Motor neuron (in vitro differentiated cells): ENCODE results near the gene C10orf88. TPM values are rescaled to one million over a fixed set of nuclear protein-coding genes. Genes with fewer than 3 reads are reported as not detected.

Source experiments
- ATAC-seq, 8 experiments: fragments of 200-7000 bp; cut with Tn5 transposase; replicated peaks in 6 of 8; 2 replicates each; pipeline ENCODE4 v1.8.0; 2021; ENCODE audit warnings: mild to moderate bottlenecking in 8 of 8, moderate library complexity in 8 of 8
- H3K27ac ChIP-seq, 2 donors: fragments of 250-450 bp; sonication (Bioruptor Pico); 2 replicates each; pipeline ENCODE4 v1.9.0; 2021; ENCODE audit warnings: antibody characterized with exemption in 2 of 2, mild to moderate bottlenecking in 2 of 2, moderate library complexity in 1 of 2
- H3K4me1 ChIP-seq, 2 donors: fragments of 250-450 bp; sonication (Bioruptor Pico); replicated peaks in 1 of 2; 2 replicates each; pipeline ENCODE4 v1.6.1; 2021; ENCODE audit warnings: antibody characterized with exemption in 2 of 2, mild to moderate bottlenecking in 2 of 2, moderate library complexity in 1 of 2
- H3K4me3 ChIP-seq, 5 donors: fragments of 250-450 bp; sonication (Bioruptor Pico); 2 replicates each; pipeline ENCODE4 v1.9.0; 2021; ENCODE audit warnings: antibody characterized with exemption in 5 of 5, mild to moderate bottlenecking in 5 of 5, moderate library complexity in 4 of 5
- WGBS, 10 experiments: fragments of 450-650 bp; shearing (Covaris generic); methylation state at CpG; one replicate each; pipeline ENCODE4 v1.0.0; 2022; 5-methylcytosine and 5-hydroxymethylcytosine counted together
- in situ Hi-C, 9 experiments: fragments of 400-800 bp; cut with MboI; loops; one replicate each; pipeline ENCODE4 v1.15.0; 2021; ENCODE audit warnings: low sequenced_read_pairs in 9 of 9, low pct_unique_long_range_greater_than_20kb in 2 of 9; ENCODE audit not compliant: unreplicated experiment in 9 of 9
- total RNA-seq, 8 experiments: library from RNA; unstranded; fragments of 300-600 nt; gene quantifications; 2 replicates each; pipeline versions ENCODE4 v1.2.3 to v1.2.4, GENCODE V29; 2022

C10orf88 gene
- total RNA-seq, 8 experiments from 2014 or later, result 10.3 to 16.2 (median 12.5) TPM

GRCh38 chr10:122984708-122985107 is 30.7 kb upstream of the C10orf88 start:
- in situ Hi-C loops, result no loop called here
- Histone ChIP-seq H3K4me3 (no peak overlapping the region), H3K27ac (no peak overlapping the region), H3K4me1 (peaks cover 6 to 11% of the 10 kb centered on the region in 2 donors)
- ATAC-seq, result no peak
- WGBS, 10 experiments, result 80 to 100% (median 100%) methylated on average over 1 to 2 of the region's 2 CpGs; no CpG with 5 or more reads in 1 of the 10 experiments

- no peak for ATAC-seq
- 40 to 100% (median 91%) methylated on average over 1 to 6 of the region's 6 CpGs; no CpG with 5 or more reads in 2 of the 10 experiments for WGBS, 10 experiments
These were observed 29.9 kb upstream of the C10orf88 start for GRCh38 chr10:122983898-122984297.

GRCh38 chr10:122981066-122981464 is 27.0 kb upstream of the C10orf88 start:
- Histone ChIP-seq H3K4me3 (peak overlapping the region; percentile 75 to 96 (median 82)), H3K27ac (peak overlapping the region; percentile 36 to 98), H3K4me1 (peaks cover 9 to 15% of the 10 kb centered on the region in 2 donors)
- in situ Hi-C loops, result no loop called here
- WGBS, 10 experiments, result 0 to 29% (median 8%) methylated on average over 1 to 4 of the region's 4 CpGs; no CpG with 5 or more reads in 1 of the 10 experiments
- peak in 3 of 8 experiments; percentile 14 to 35 (median 18) for ATAC-seq

More at GRCh38 chr10:122983898-122984297, 29.9 kb upstream of the C10orf88 start:
- Histone ChIP-seq H3K4me1 (peaks cover 9 to 15% of the 10 kb centered on the region in 2 donors), H3K27ac (no peak overlapping the region), H3K4me3 (no peak overlapping the region)
- in situ Hi-C loops, result no loop called here

- peak within 1 kb of the TSS; percentile 97 to 98 for H3K27ac ChIP-seq
- H3K4me1 ChIP-seq, result peaks cover 9 to 15% of the 10 kb centered on the region in 2 donors
- in situ Hi-C loops, result no loop called here
- peak within 1 kb of the TSS; percentile 75 to 96 (median 82) for H3K4me3 ChIP-seq
- ATAC-seq, result peak; percentile 96 to 98 (median 97)
- 0 to 3% (median 0%) methylated on average over 1 to 17 of the region's 73 CpGs; no CpG with 5 or more reads in 3 of the 10 experiments for WGBS, 10 experiments
These were observed 26.4 kb upstream of the C10orf88 start, which contains the start of gene PSTK for GRCh38 chr10:122980209-122981065. Gene PSTK (plus strand): TSS chr10:122980401. CDS start chr10:122980480, 79 bp downstream.

- 20 to 100% (median 88%) methylated on average over 1 to 2 of the region's 3 CpGs; no CpG with 5 or more reads in 5 of the 10 experiments for WGBS, 10 experiments
- ATAC-seq, result peak in 2 of 8 experiments; percentile 6 to 20
- Histone ChIP-seq H3K4me3 (no peak overlapping the region), H3K4me1 (peaks cover 2 to 3% of the 10 kb centered on the region in 2 donors), H3K27ac (no peak overlapping the region)
- in situ Hi-C loops, result no loop called here
These were observed 20.6 kb upstream of the C10orf88 start for GRCh38 chr10:122974543-122975064.

GRCh38 chr10:122974023-122974422 is 20.0 kb upstream of the C10orf88 start:
- peak in 7 of 8 experiments; percentile 27 to 68 (median 36) for ATAC-seq
- no peaks in the 10 kb centered on the region for H3K4me1 ChIP-seq

GRCh38 chr10:122968698-122969097 is 14.7 kb upstream of the C10orf88 start:
- H3K4me1 ChIP-seq, result no peaks in the 10 kb centered on the region
- no peak for ATAC-seq

More at GRCh38 chr10:122974023-122974422, 20.0 kb upstream of the C10orf88 start:
- no peak overlapping the region for H3K27ac ChIP-seq
- WGBS, 10 experiments, result 21 to 92% (median 60%) methylated on average over 2 to 5 of the region's 5 CpGs; no CpG with 5 or more reads in 2 of the 10 experiments
- H3K4me3 ChIP-seq, result no peak overlapping the region
- in situ Hi-C loops, result no loop called here

GRCh38 chr10:122966879-122967278 is 12.9 kb upstream of the C10orf88 start:
- in situ Hi-C loops, result no loop called here
- no peaks in the 10 kb centered on the region for H3K4me1 ChIP-seq

More at GRCh38 chr10:122968698-122969097, 14.7 kb upstream of the C10orf88 start:
- 60 to 100% (median 84%) methylated on average over 1 to 3 of the region's 3 CpGs; no CpG with 5 or more reads in 2 of the 10 experiments for WGBS, 10 experiments
- no peak overlapping the region for H3K4me3 ChIP-seq
- no peak overlapping the region for H3K27ac ChIP-seq
- in situ Hi-C loops, result no loop called here

GRCh38 chr10:122962405-122962804 is 8.4 kb upstream of the C10orf88 start:
- no peak overlapping the region for H3K4me3 ChIP-seq
- H3K27ac ChIP-seq, result no peak overlapping the region
- ATAC-seq, result no peak
- WGBS, 10 experiments, result 0 to 87% (median 62%) methylated on average over 1 to 3 of the region's 3 CpGs; no CpG with 5 or more reads in 2 of the 10 experiments
- H3K4me1 ChIP-seq, result no peaks in the 10 kb centered on the region
- in situ Hi-C loops, result no loop called here

More at GRCh38 chr10:122966879-122967278, 12.9 kb upstream of the C10orf88 start:
- H3K27ac ChIP-seq, result no peak overlapping the region
- ATAC-seq, result no peak
- no peak overlapping the region for H3K4me3 ChIP-seq

- Histone ChIP-seq H3K27ac (no peak overlapping the region), H3K4me1 (peaks cover 11 to 13% of the 10 kb centered on the region in 2 donors), H3K4me3 (no peak overlapping the region)
- ATAC-seq, result no peak
- 73 to 100% (median 86%) methylated on average over 1 to 5 of the region's 5 CpGs; no CpG with 5 or more reads in 2 of the 10 experiments for WGBS, 10 experiments
- in situ Hi-C loops, result no loop called here
These were observed 3.4 kb upstream of the C10orf88 start for GRCh38 chr10:122957474-122957873.

- in situ Hi-C loops, result no loop called here
- Histone ChIP-seq H3K27ac (no peak overlapping the region), H3K4me3 (no peak overlapping the region), H3K4me1 (peaks cover 13 to 24% of the 10 kb centered on the region in 2 donors)
- ATAC-seq, result no peak
- WGBS, 10 experiments, result 43 to 100% (median 100%) methylated on average over 1 of the region's 1 CpG; no CpG with 5 or more reads in 2 of the 10 experiments
These were observed 1.9 kb upstream of the C10orf88 start for GRCh38 chr10:122955892-122956291.

GRCh38 chr10:122954731-122955050 is 664 bp upstream of the C10orf88 start:
- WGBS, 10 experiments, result 20 to 100% (median 40%) methylated on average over 2 to 8 of the region's 13 CpGs; no CpG with 5 or more reads in 5 of the 10 experiments
- Histone ChIP-seq H3K4me3 (peak overlapping the region; percentile 9 to 87 (median 33)), H3K4me1 (peaks cover 13 to 24% of the 10 kb centered on the region in 2 donors), H3K27ac (no peak overlapping the region)
- no peak for ATAC-seq
- in situ Hi-C loops, result no loop called here

- in situ Hi-C loops, result no loop called here
- 87 to 100% (median 95%) methylated on average over 1 to 3 of the region's 3 CpGs; no CpG with 5 or more reads in 1 of the 10 experiments for WGBS, 10 experiments
- no peak for ATAC-seq
- Histone ChIP-seq H3K4me1 (peaks cover 9 to 19% of the 10 kb centered on the region in 2 donors), H3K27ac (no peak overlapping the region), H3K4me3 (no peak overlapping the region)
These were observed 4.7 kb downstream of the C10orf88 start for GRCh38 chr10:122949296-122949695.
